Measurements from ENCODE around the gene GCNT2.

- TF ChIP-seq CTCF (conservative IDR thresholded peaks at IDR 0.05; ENCODE audit: low read depth, low read length) (no peak), EZH2 (IDR thresholded peaks at IDR 0.05; ENCODE audit: borderline replicate concordance, low read depth, low read length, poor library complexity, severe bottlenecking) (no peak)
Measured at GRCh38 chr6:10585209-10585845, 64.2 kb downstream of the GCNT2 start.
